ACC112 (cell line): Measurements from ENCODE around the gene HSF5.
"Not testable (repeated sequence)": the region's sequence is repeated elsewhere in the genome, so short reads cannot be mapped to it uniquely, and the experiment has no call there.

ENCODE experiments used
- H2AFZ ChIP-seq: fragments of 200-600 bp; sonication (generic); one replicate; pipeline ENCODE4 v1.6.0; 2017; ENCODE audit warnings: antibody characterized with exemption, low read length; ENCODE audit not compliant: unreplicated experiment
- H3K27ac ChIP-seq: fragments of 200-600 bp; sonication (generic); 2 replicates; pipeline ENCODE4 v1.5.1; 2014; ENCODE audit warnings: low read depth, mild to moderate bottlenecking, antibody characterized with exemption, low read length, moderate library complexity
- H3K27me3 ChIP-seq: fragments of 200-600 bp; sonication (generic); 2 replicates; pipeline ENCODE4 v1.6.1; 2014; ENCODE audit warnings: mild to moderate bottlenecking, antibody characterized with exemption, low read length, moderate library complexity, mixed read lengths; ENCODE audit not compliant: insufficient read depth
- H3K36me3 ChIP-seq: fragments of 200-600 bp; sonication (generic); 2 replicates; pipeline ENCODE4 v1.6.1; 2016; ENCODE audit warnings: mild to moderate bottlenecking, antibody characterized with exemption, low read length, moderate library complexity, mixed read lengths; ENCODE audit not compliant: insufficient read depth
- H3K4me1 ChIP-seq: fragments of 200-600 bp; sonication (generic); one replicate; pipeline ENCODE4 v1.6.1; 2016; ENCODE audit warnings: low read length, mixed read lengths; ENCODE audit not compliant: insufficient read depth, unreplicated experiment, control insufficient read depth
- H3K4me3 ChIP-seq: fragments of 200-600 bp; sonication (generic); 2 replicates; pipeline ENCODE4 v1.5.1; 2014; ENCODE audit warnings: mild to moderate bottlenecking, low read depth, low read length
- H3K79me2 ChIP-seq: fragments of 200-600 bp; sonication (generic); one replicate; pipeline ENCODE4 v1.6.0; 2016; ENCODE audit warnings: low read length; ENCODE audit not compliant: control insufficient read depth, unreplicated experiment, insufficient read depth

Gene HSF5

GRCh38 chr17:58504826-58505351 is 16.7 kb upstream of the HSF5 start:
- Histone ChIP-seq H3K36me3 (peaks cover 11% of the 10 kb centered on the region), H3K27ac (no peak overlapping the region), H2AFZ (no peak overlapping the region), H3K4me3 (no peak overlapping the region), H3K27me3 (no peaks in the 10 kb centered on the region), H3K79me2 (no peaks in the 10 kb centered on the region), H3K4me1 (peaks cover 8% of the 10 kb centered on the region)

GRCh38 chr17:58503866-58504265 is 15.7 kb upstream of the HSF5 start:
- no peaks in the 10 kb centered on the region for H3K27me3 ChIP-seq
- H3K27ac ChIP-seq: no peak overlapping the region
- peaks cover 11% of the 10 kb centered on the region for H3K36me3 ChIP-seq
- H3K4me3 ChIP-seq: no peak overlapping the region
- H3K79me2 ChIP-seq: no peaks in the 10 kb centered on the region
- peaks cover 8% of the 10 kb centered on the region for H3K4me1 ChIP-seq
- H2AFZ ChIP-seq: no peak overlapping the region

- H3K4me3 ChIP-seq, H3K27me3 ChIP-seq, H3K4me1 ChIP-seq, H3K79me2 ChIP-seq, H2AFZ ChIP-seq, H3K36me3 ChIP-seq, H3K27ac ChIP-seq: not testable (repeated sequence)
Measured at GRCh38 chr17:58503134-58503533, 14.9 kb upstream of the HSF5 start.

GRCh38 chr17:58501451-58501850 is 13.2 kb upstream of the HSF5 start:
- no peaks in the 10 kb centered on the region for H3K79me2 ChIP-seq
- no peak overlapping the region for H3K27ac ChIP-seq
- H3K4me1 ChIP-seq: no peaks in the 10 kb centered on the region
- no peaks in the 10 kb centered on the region for H3K27me3 ChIP-seq
- no peak overlapping the region for H3K4me3 ChIP-seq
- peaks cover 15% of the 10 kb centered on the region; the same call in 1 of the 2 replicates for H3K36me3 ChIP-seq
- H2AFZ ChIP-seq: no peak overlapping the region

GRCh38 chr17:58498177-58498828 is 10.1 kb upstream of the HSF5 start:
- Histone ChIP-seq H3K27me3 (no peaks in the 10 kb centered on the region), H3K79me2 (no peaks in the 10 kb centered on the region), H2AFZ (no peak overlapping the region), H3K27ac (no peak overlapping the region), H3K4me3 (no peak overlapping the region), H3K36me3 (peaks cover 34% of the 10 kb centered on the region), H3K4me1 (no peaks in the 10 kb centered on the region)

GRCh38 chr17:58493506-58493905 is 5.3 kb upstream of the HSF5 start:
- no peaks in the 10 kb centered on the region for H3K79me2 ChIP-seq
- H3K36me3 ChIP-seq: peaks cover 65% of the 10 kb centered on the region
- H3K4me1 ChIP-seq: no peaks in the 10 kb centered on the region
- no peak overlapping the region for H3K27ac ChIP-seq
- H2AFZ ChIP-seq: no peak overlapping the region
- H3K4me3 ChIP-seq: no peak overlapping the region
- no peaks in the 10 kb centered on the region for H3K27me3 ChIP-seq

- H3K27ac ChIP-seq: no peak overlapping the region
- H3K4me1 ChIP-seq: no peaks in the 10 kb centered on the region
- H3K79me2 ChIP-seq: no peaks in the 10 kb centered on the region
- H3K36me3 ChIP-seq: peaks cover 64% of the 10 kb centered on the region
- no peak overlapping the region for H3K4me3 ChIP-seq
- H3K27me3 ChIP-seq: no peaks in the 10 kb centered on the region
- H2AFZ ChIP-seq: no peak overlapping the region
Measured at GRCh38 chr17:58492238-58493121, 4.3 kb upstream of the HSF5 start.

- Histone ChIP-seq H3K27ac (no peak overlapping the region), H3K36me3 (peaks cover 60% of the 10 kb centered on the region), H3K79me2 (no peaks in the 10 kb centered on the region), H3K4me3 (no peak overlapping the region), H3K4me1 (no peaks in the 10 kb centered on the region), H3K27me3 (no peaks in the 10 kb centered on the region), H2AFZ (no peak overlapping the region)
Measured at GRCh38 chr17:58491510-58492045, 3.4 kb upstream of the HSF5 start.

- H3K36me3 ChIP-seq: peaks cover 41% of the 10 kb centered on the region
Measured at GRCh38 chr17:58488428-58488890, 251 bp upstream of the HSF5 start.

GRCh38 chr17:58484600-58484999 is 3.6 kb downstream of the HSF5 start:
- Histone ChIP-seq H3K4me3 (no peak overlapping the region), H3K79me2 (no peaks in the 10 kb centered on the region), H3K27ac (no peak overlapping the region), H3K36me3 (peaks cover 13% of the 10 kb centered on the region), H3K27me3 (peaks cover 8% of the 10 kb centered on the region; the same call in 1 of the 2 replicates), H2AFZ (no peak overlapping the region), H3K4me1 (no peaks in the 10 kb centered on the region)

More at GRCh38 chr17:58488428-58488890, 251 bp upstream of the HSF5 start:
- Histone ChIP-seq H3K4me3 (no peak overlapping the region), H3K27ac (no peak overlapping the region), H3K27me3 (peaks cover 3% of the 10 kb centered on the region; the same call in 1 of the 2 replicates), H2AFZ (no peak overlapping the region), H3K4me1 (no peaks in the 10 kb centered on the region), H3K79me2 (no peaks in the 10 kb centered on the region)
